AG10803 (cell line): Measurements from ENCODE around the gene PAQR8.
A peak's percentile ranks its signal among the peaks of the same experiment; 100 is the strongest.

Experiments used
- DNase-seq: peaks from one replicate; pipeline ENCODE4 v3.0.0; 2010; ENCODE audit warnings: low read depth
- H3K4me3 ChIP-seq: 2 replicates; pipeline ENCODE4 v1.5.1; 2011; ENCODE audit warnings: mild to moderate bottlenecking, low read length, control low read depth
- TF ChIP-seq, protein P1 (sequence below): conservative IDR thresholded peaks from 2 replicates; pipeline ENCODE4 v1.5.1; 2011; ENCODE audit warnings: mild to moderate bottlenecking, low read length, control low read depth, inconsistent platforms

PAQR8 gene

DNA sequence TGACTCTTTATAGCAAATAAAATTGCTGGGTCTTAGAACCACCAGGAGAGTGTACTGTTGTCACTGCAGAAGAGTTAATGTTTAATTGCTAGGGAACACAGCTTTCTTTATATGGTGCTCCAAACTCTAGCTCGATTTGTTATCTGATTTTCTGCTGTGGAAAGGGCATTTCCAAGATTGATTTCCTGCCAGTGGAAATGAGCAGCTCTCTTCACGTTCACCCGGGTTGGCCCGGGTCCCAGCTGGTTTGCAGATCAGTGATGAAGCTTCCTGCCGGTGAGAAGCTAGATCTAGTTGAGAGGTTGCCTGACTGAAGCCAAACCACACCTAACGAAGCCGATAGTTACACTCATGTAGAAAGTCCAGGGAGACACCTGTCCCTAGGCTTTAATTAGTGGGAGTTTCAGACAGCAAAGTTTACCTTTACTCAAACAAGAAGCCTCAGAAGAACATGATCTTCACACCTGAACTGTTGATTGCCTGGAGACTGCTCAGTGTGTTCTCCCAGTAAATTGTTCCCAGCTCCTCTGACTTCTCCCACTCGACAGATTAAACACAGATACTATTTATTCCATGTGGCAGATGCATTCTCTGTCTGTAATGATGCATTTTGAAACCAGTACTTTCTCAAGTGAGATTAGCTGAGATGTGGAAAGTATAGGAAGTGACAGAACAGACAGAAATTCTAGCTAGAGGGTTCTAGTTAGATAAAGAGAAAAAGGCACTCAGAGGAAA is 27.8 kb downstream of the PAQR8 start:
- DNase-seq: peak; percentile 31
- TF ChIP-seq, protein P1, sequence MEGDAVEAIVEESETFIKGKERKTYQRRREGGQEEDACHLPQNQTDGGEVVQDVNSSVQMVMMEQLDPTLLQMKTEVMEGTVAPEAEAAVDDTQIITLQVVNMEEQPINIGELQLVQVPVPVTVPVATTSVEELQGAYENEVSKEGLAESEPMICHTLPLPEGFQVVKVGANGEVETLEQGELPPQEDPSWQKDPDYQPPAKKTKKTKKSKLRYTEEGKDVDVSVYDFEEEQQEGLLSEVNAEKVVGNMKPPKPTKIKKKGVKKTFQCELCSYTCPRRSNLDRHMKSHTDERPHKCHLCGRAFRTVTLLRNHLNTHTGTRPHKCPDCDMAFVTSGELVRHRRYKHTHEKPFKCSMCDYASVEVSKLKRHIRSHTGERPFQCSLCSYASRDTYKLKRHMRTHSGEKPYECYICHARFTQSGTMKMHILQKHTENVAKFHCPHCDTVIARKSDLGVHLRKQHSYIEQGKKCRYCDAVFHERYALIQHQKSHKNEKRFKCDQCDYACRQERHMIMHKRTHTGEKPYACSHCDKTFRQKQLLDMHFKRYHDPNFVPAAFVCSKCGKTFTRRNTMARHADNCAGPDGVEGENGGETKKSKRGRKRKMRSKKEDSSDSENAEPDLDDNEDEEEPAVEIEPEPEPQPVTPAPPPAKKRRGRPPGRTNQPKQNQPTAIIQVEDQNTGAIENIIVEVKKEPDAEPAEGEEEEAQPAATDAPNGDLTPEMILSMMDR: no peak
- no peak overlapping the region for H3K4me3 ChIP-seq

- TF ChIP-seq, protein P1: no peak
- DNase-seq: peak; percentile 51
- no peak overlapping the region for H3K4me3 ChIP-seq
Observed at GRCh38 chr6:52390361-52390727, 28.4 kb downstream of the PAQR8 start.

DNA sequence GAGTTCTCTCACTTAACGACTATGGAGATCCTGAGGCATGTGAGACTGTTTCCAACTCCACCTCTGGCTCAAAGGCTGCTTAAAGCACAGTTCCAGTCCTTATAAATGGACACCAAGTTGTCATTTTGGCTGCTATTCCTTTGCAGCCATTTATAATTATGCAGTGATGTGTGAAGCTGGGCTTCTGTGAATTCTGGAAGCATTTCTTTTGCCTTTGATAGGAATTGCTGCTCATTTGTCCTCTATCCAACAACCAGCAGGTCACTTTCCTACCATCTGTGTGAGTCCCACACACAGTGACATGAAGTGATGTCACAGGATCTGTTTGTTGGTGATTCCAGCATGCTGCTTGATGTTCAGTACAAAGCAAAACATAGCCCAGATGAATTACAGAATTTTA is 29.6 kb downstream of the PAQR8 start:
- TF ChIP-seq, protein P1: no peak
- no peak for DNase-seq
- H3K4me3 ChIP-seq: no peak overlapping the region

DNA sequence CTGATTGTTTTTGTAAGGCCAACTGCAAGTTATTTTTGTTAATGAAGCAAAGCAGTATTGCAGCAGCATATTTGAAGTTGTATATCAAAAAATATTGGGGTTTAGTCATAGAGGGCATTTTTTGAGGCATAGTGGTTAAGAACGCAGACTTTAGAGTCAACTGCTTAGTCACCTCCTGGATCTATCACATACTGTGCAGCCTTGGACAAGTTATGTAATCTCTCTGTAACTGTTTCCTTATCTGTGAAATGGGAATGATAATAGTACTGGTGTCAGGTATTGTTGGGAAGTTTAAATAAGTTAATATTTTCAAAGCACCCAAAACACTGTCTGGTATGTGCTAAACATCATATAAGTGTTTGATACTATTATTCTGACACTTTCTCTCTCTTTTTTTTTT is 31.0 kb downstream of the PAQR8 start:
- DNase-seq: peak; percentile 70
- TF ChIP-seq, protein P1: no peak

GRCh38 chr6:52393780-52394179 is 31.8 kb downstream of the PAQR8 start:
- no peak for DNase-seq
- no peak overlapping the region for H3K4me3 ChIP-seq
- TF ChIP-seq, protein P1: no peak

More for the DNA sequence above, 31.0 kb downstream of the PAQR8 start:
- no peak overlapping the region for H3K4me3 ChIP-seq

- DNase-seq: no peak
- no peak overlapping the region for H3K4me3 ChIP-seq
- TF ChIP-seq, protein P1: no peak
Observed at GRCh38 chr6:52394251-52394666, 32.3 kb downstream of the PAQR8 start.

GRCh38 chr6:52395969-52396368 is 34.0 kb downstream of the PAQR8 start:
- TF ChIP-seq, protein P1: no peak
- DNase-seq: no peak
- no peak overlapping the region for H3K4me3 ChIP-seq
